WTC11 (cell line): ENCODE results near the gene ANAPC10.

Source experiments
- ZBTB21 ChIP-seq: sonication (generic); formaldehyde crosslinking; IDR thresholded peaks from 2 replicates; pipeline ENCODE4 v1.8.1; 2023; ENCODE audit warnings: mild to moderate bottlenecking, missing genetic modification reagents, borderline replicate concordance
- TF ChIP-seq, protein P1 (sequence below): sonication (generic); formaldehyde crosslinking; IDR thresholded peaks from 2 replicates; pipeline ENCODE4 v1.8.1; 2022; ENCODE audit warnings: mild to moderate bottlenecking, moderate library complexity, missing genetic modification reagents
- TF ChIP-seq, protein P2 (sequence below): fragments of 200-600 bp; IDR thresholded peaks from 2 replicates; pipeline ENCODE4 v1.8.0; 2022; ENCODE audit warnings: antibody characterized with exemption
- TF ChIP-seq, protein P3 (sequence below): sonication (generic); formaldehyde crosslinking; IDR thresholded peaks from 2 replicates; pipeline ENCODE4 v1.8.0; 2022; ENCODE audit warnings: mild to moderate bottlenecking, missing genetic modification reagents
- TF ChIP-seq, protein P4 (sequence below): fragments of 250-450 bp; sonication (Bioruptor Pico); IDR thresholded peaks from 2 replicates; pipeline ENCODE4 v1.8.0; 2021; ENCODE audit warnings: mild to moderate bottlenecking

DNA sequence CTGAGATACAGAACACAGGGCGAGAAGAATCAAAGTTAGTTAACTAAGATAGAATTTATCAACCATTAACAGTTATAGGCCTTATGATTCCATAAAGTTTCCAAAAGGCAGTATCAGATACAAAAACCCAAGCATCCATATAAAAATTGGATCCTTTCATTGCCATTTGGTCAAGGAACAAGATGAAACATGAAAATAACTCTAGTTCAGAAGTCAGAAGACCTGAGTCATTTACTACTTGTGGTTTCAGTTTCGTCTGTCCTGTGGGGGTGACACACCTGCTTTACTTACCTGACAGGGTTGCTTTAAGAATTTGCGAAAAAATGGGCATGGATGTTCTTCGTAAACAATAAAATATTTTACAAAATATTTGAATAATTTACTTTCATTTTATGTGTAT lies 130.8 kb downstream of the ANAPC10 start:
- TF ChIP-seq, protein P1, sequence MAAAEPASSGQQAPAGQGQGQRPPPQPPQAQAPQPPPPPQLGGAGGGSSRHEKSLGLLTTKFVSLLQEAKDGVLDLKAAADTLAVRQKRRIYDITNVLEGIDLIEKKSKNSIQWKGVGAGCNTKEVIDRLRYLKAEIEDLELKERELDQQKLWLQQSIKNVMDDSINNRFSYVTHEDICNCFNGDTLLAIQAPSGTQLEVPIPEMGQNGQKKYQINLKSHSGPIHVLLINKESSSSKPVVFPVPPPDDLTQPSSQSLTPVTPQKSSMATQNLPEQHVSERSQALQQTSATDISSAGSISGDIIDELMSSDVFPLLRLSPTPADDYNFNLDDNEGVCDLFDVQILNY (CRISPR knock-in tag) = no peak
- TF ChIP-seq, protein P2, sequence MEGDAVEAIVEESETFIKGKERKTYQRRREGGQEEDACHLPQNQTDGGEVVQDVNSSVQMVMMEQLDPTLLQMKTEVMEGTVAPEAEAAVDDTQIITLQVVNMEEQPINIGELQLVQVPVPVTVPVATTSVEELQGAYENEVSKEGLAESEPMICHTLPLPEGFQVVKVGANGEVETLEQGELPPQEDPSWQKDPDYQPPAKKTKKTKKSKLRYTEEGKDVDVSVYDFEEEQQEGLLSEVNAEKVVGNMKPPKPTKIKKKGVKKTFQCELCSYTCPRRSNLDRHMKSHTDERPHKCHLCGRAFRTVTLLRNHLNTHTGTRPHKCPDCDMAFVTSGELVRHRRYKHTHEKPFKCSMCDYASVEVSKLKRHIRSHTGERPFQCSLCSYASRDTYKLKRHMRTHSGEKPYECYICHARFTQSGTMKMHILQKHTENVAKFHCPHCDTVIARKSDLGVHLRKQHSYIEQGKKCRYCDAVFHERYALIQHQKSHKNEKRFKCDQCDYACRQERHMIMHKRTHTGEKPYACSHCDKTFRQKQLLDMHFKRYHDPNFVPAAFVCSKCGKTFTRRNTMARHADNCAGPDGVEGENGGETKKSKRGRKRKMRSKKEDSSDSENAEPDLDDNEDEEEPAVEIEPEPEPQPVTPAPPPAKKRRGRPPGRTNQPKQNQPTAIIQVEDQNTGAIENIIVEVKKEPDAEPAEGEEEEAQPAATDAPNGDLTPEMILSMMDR = no peak
- no peak for TF ChIP-seq ZBTB21 (CRISPR knock-in tag)
- TF ChIP-seq, protein P3, sequence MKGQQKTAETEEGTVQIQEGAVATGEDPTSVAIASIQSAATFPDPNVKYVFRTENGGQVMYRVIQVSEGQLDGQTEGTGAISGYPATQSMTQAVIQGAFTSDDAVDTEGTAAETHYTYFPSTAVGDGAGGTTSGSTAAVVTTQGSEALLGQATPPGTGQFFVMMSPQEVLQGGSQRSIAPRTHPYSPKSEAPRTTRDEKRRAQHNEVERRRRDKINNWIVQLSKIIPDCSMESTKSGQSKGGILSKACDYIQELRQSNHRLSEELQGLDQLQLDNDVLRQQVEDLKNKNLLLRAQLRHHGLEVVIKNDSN = no peak
- TF ChIP-seq, protein P4, sequence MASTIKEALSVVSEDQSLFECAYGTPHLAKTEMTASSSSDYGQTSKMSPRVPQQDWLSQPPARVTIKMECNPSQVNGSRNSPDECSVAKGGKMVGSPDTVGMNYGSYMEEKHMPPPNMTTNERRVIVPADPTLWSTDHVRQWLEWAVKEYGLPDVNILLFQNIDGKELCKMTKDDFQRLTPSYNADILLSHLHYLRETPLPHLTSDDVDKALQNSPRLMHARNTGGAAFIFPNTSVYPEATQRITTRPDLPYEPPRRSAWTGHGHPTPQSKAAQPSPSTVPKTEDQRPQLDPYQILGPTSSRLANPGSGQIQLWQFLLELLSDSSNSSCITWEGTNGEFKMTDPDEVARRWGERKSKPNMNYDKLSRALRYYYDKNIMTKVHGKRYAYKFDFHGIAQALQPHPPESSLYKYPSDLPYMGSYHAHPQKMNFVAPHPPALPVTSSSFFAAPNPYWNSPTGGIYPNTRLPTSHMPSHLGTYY (CRISPR knock-in tag) = no peak
